SH-SY5Y (cell line): ENCODE results near the gene CDH8.

Source experiments
- GATA2 ChIP-seq: IDR thresholded peaks from 2 replicates; pipeline ENCODE4 v1.6.1; 2011; ENCODE audit warnings: mild to moderate bottlenecking, low read depth, low read length
- GATA3 ChIP-seq: IDR thresholded peaks from 2 replicates; pipeline ENCODE4 v1.6.1; 2011; ENCODE audit warnings: low read depth, mild to moderate bottlenecking, low read length, moderate library complexity

DNA sequence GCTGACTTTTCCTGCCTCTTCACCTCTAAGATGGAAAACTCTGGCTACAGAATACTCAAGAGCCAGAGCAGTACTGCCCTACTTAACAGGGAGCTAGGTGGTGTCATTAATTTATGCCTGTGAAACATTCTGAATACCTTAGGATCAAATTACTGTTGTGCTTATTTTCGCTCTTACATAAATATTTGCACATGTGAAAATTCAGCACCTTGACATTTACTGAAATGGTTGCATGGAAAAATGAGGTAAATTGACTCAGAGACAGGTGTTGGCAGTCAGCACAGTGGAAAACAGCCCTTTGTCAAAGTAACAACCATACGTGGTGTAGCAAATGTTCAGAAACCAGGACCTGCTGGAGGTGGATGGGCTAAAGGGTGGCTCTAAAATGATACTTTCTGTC, 193.6 kb downstream of the CDH8 start:
- TF ChIP-seq GATA3 = no peak
- TF ChIP-seq GATA2 = no peak
